Keratinocyte (primary cell): ENCODE data around the gene RNF123. TPM values are rescaled to one million over a fixed set of nuclear protein-coding genes. Genes with fewer than 3 reads are reported as not detected.

ENCODE experiments used
- DNase-seq: peaks from one replicate; pipeline ENCODE4 v3.0.0-alpha.2; 2011; ENCODE audit warnings: low read depth, missing footprints, low spot score
- FAIRE-seq: peaks from 2 replicates; lab custom pipeline; 2011; peaks lifted over from hg19 to GRCh38; lab: Jason Lieb, UNC
- H2AFZ ChIP-seq: 2 replicates; pipeline ENCODE4 v1.6.0; 2012; ENCODE audit warnings: low read length, control low read depth, inconsistent platforms; ENCODE audit not compliant: control insufficient read depth
- H3K27ac ChIP-seq: 2 replicates; pipeline ENCODE4 v1.5.1; 2011; ENCODE audit warnings: low read length; ENCODE audit not compliant: control insufficient read depth, insufficient read depth
- H3K27me3 ChIP-seq: 3 replicates; pipeline ENCODE4 v1.6.0; 2011; ENCODE audit warnings: low read length; ENCODE audit not compliant: control insufficient read depth, insufficient read depth; ENCODE audit errors: extremely low read depth
- H3K36me3 ChIP-seq, 2 experiments: 2 replicates in 1 of 2; 3 replicates in 1 of 2; pipeline ENCODE4 v1.5.1; 2011; ENCODE audit warnings: low read length in 2 of 2, mild to moderate bottlenecking in 1 of 2; ENCODE audit not compliant: control insufficient read depth in 2 of 2, insufficient read depth in 2 of 2; ENCODE audit errors: extremely low read depth in 1 of 2
- H3K4me1 ChIP-seq: 3 replicates; pipeline ENCODE4 v1.5.1; 2011; ENCODE audit warnings: low read length; ENCODE audit not compliant: control insufficient read depth, insufficient read depth; ENCODE audit errors: extremely low read depth
- H3K4me2 ChIP-seq: 3 replicates; pipeline ENCODE4 v1.6.0; 2011; ENCODE audit warnings: low read depth, low read length; ENCODE audit not compliant: control insufficient read depth, insufficient read depth; ENCODE audit errors: extremely low read depth
- H3K4me3 ChIP-seq, 3 experiments: fragments of 200-600 bp in 1 of 3; sonication (generic) in 1 of 3; 2 replicates in 2 of 3; 3 replicates in 1 of 3; pipeline ENCODE4 v1.5.1; 2011 to 2016; ENCODE audit warnings: low read length in 3 of 3, mild to moderate bottlenecking in 3 of 3, control low read depth in 2 of 3, inconsistent platforms in 1 of 3, low read depth in 1 of 3, mixed read lengths in 1 of 3, mixed run types in 1 of 3, moderate library complexity in 1 of 3; ENCODE audit not compliant: control insufficient read depth in 2 of 3, insufficient read depth in 2 of 3; ENCODE audit errors: extremely low read depth in 1 of 3
- H3K79me2 ChIP-seq: 2 replicates; pipeline ENCODE4 v1.6.0; 2012; ENCODE audit warnings: low read length; ENCODE audit not compliant: control insufficient read depth, insufficient read depth
- H3K9ac ChIP-seq: 3 replicates; pipeline ENCODE4 v1.6.0; 2011; ENCODE audit warnings: low read length; ENCODE audit not compliant: control insufficient read depth, insufficient read depth; ENCODE audit errors: extremely low read depth
- H3K9me1 ChIP-seq: 3 replicates; pipeline ENCODE4 v1.6.0; 2011; ENCODE audit warnings: low read length; ENCODE audit not compliant: control insufficient read depth, insufficient read depth; ENCODE audit errors: extremely low read depth
- H3K9me3 ChIP-seq: 2 replicates; pipeline ENCODE4 v1.5.1; 2012; ENCODE audit warnings: low read depth, low read length; ENCODE audit not compliant: control insufficient read depth
- H4K20me1 ChIP-seq: 3 replicates; pipeline ENCODE4 v1.6.0; 2011; ENCODE audit warnings: low read length; ENCODE audit not compliant: control insufficient read depth, insufficient read depth; ENCODE audit errors: extremely low read depth
- EZH2 ChIP-seq: IDR thresholded peaks from one replicate; pipeline ENCODE4 v1.6.1; 2012; ENCODE audit warnings: inconsistent platforms, mild to moderate bottlenecking, low read length, moderate library complexity
- dilution Hi-C: fragments of 300-500 bp; cut with MboI; formaldehyde crosslinking; loops from one replicate; pipeline ENCODE4 v1.7.0; 2020; ENCODE audit warnings: low sequenced_read_pairs; ENCODE audit not compliant: extremely low pct_ligation_motif_present
- polyA plus RNA-seq, 5 experiments: library from polyadenylated mRNA; depleted of rRNA in 3 of 5; stranded (reverse) in 3 of 5; stranded (forward) in 1 of 5; unstranded in 1 of 5; fragments of >200 nt; gene quantifications; 1 replicate in 1 of 5; 2 replicates in 3 of 5; 3 replicates in 1 of 5; pipeline versions ENCODE4 v1.2.1 to v1.2.3, GENCODE V29; 2011 to 2012; ENCODE audit warnings: missing spikeins in 2 of 5, low read depth in 1 of 5, low replicate concordance in 1 of 5
- TF ChIP-seq, protein P1 (sequence below), 3 experiments: IDR thresholded peaks in 1 of 3; conservative IDR thresholded peaks in 1 of 3; optimal IDR thresholded peaks in 1 of 3; 2 replicates in 2 of 3; 3 replicates in 1 of 3; pipeline versions ENCODE3 to v1.5.1; 2011; ENCODE audit warnings: low read length in 3 of 3, mild to moderate bottlenecking in 3 of 3, moderate library complexity in 2 of 3, control low read depth in 1 of 3, inconsistent platforms in 1 of 3; ENCODE audit not compliant: insufficient read depth in 2 of 3; ENCODE audit errors: extremely low read depth in 1 of 3

Gene RNF123
- polyA plus RNA-seq, 1 donor (not counting 4 experiments of a cell fraction or from before 2014, with no cell fraction given): 18.1 TPM

DNA sequence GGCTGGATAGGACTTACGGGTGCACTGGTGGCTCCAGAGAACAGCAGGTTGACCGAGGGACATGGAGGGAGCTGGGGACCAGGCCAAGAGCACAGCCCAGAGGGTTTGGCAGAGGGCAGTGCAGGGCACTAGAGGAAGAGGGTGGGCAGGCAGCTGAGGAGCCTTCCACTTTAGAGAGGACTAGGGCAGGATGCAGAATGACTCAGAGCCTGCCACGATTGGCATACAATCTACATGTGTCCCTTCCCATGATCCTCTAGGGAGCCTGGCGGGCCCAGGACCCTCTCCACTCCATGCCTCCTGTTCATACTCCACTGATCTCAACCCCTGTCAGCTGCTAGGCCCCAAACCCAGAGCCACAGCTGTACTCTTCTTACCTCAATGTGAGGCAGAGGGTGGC lies 29.6 kb upstream of the RNF123 start:
- Histone ChIP-seq H2AFZ (no peak overlapping the region), H3K4me1 (no peaks in the 10 kb centered on the region), H3K4me3 (no peak overlapping the region), H3K27ac (no peak overlapping the region), H3K4me2 (no peak overlapping the region), H4K20me1 (no peaks in the 10 kb centered on the region), H3K9me1 (no peaks in the 10 kb centered on the region), H3K9ac (no peak overlapping the region), H3K9me3 (no peaks in the 10 kb centered on the region), H3K36me3 (no peaks in the 10 kb centered on the region), H3K79me2 (no peaks in the 10 kb centered on the region), H3K27me3 (peaks cover 29% of the 10 kb centered on the region)
- DNase-seq: no peak
- TF ChIP-seq EZH2: no peak
- TF ChIP-seq, protein P1, sequence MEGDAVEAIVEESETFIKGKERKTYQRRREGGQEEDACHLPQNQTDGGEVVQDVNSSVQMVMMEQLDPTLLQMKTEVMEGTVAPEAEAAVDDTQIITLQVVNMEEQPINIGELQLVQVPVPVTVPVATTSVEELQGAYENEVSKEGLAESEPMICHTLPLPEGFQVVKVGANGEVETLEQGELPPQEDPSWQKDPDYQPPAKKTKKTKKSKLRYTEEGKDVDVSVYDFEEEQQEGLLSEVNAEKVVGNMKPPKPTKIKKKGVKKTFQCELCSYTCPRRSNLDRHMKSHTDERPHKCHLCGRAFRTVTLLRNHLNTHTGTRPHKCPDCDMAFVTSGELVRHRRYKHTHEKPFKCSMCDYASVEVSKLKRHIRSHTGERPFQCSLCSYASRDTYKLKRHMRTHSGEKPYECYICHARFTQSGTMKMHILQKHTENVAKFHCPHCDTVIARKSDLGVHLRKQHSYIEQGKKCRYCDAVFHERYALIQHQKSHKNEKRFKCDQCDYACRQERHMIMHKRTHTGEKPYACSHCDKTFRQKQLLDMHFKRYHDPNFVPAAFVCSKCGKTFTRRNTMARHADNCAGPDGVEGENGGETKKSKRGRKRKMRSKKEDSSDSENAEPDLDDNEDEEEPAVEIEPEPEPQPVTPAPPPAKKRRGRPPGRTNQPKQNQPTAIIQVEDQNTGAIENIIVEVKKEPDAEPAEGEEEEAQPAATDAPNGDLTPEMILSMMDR (optimal IDR thresholded peaks at IDR 0.05 in 1 of 3, IDR thresholded peaks at IDR 0.05 in 1 of 3, conservative IDR thresholded peaks at IDR 0.05 in 1 of 3; ENCODE audit: extremely low read depth in 1 of 3, insufficient read depth in 2 of 3, low read length in 3 of 3): no peak
- FAIRE-seq: no peak
- dilution Hi-C loops: loop anchor here (25.0 kb wide), 1 partner anchor 97 kb away; the partner anchor contains the start of gene BSN

DNA sequence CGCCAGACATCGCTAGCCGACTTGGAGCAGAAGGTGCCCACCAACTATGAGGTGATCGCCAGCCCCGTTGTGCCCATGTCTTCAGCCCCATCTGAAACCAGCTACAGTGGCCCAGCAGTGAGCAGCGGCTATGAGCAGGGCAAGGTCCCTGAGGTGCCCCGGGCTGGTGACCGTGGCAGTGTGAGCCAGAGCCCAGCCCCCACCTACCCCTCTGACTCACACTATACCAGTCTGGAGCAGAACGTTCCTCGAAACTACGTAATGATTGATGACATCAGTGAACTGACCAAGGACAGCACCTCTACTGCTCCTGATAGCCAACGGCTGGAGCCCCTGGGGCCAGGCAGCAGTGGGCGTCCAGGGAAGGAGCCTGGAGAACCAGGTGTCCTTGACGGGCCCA lies 28.1 kb upstream of the RNF123 start:
- TF ChIP-seq, protein P1 (optimal IDR thresholded peaks at IDR 0.05 in 1 of 3, IDR thresholded peaks at IDR 0.05 in 1 of 3, conservative IDR thresholded peaks at IDR 0.05 in 1 of 3; ENCODE audit: extremely low read depth in 1 of 3, insufficient read depth in 2 of 3, low read length in 3 of 3): no peak
- TF ChIP-seq EZH2: no peak
- no peak for FAIRE-seq
- H2AFZ ChIP-seq: no peak overlapping the region
- H3K36me3 ChIP-seq: no peaks in the 10 kb centered on the region
- no peak overlapping the region for H3K27ac ChIP-seq
- H3K4me1 ChIP-seq: no peaks in the 10 kb centered on the region
- H3K9me1 ChIP-seq: no peaks in the 10 kb centered on the region
- H3K27me3 ChIP-seq: peaks cover 27% of the 10 kb centered on the region
- H3K9me3 ChIP-seq: no peaks in the 10 kb centered on the region
- no peaks in the 10 kb centered on the region for H3K79me2 ChIP-seq
- no peak overlapping the region for H3K4me2 ChIP-seq
- no peak overlapping the region for H3K4me3 ChIP-seq
- no peak overlapping the region for H3K9ac ChIP-seq
- no peak for DNase-seq
- dilution Hi-C loops: loop anchor here (25.0 kb wide), 1 partner anchor 99 kb away; the partner anchor contains the start of gene BSN
- no peaks in the 10 kb centered on the region for H4K20me1 ChIP-seq
